GM18507 (cell line): Measurements from ENCODE around the gene FANCC.

Source experiments
- DNase-seq: peaks from one replicate; pipeline ENCODE4 v3.0.0; 2011; ENCODE audit warnings: low read depth; ENCODE audit not compliant: insufficient read length; ENCODE audit errors: extremely low spot score
- FAIRE-seq: peaks from 2 replicates; lab custom pipeline; 2011; peaks lifted over from hg19 to GRCh38; lab: Jason Lieb, UNC

The FANCC gene

GRCh38 chr9:95171596-95171995 is 145.9 kb downstream of the FANCC start:
- DNase-seq (no peak), FAIRE-seq (no peak)

GRCh38 chr9:95171001-95171400 is 146.5 kb downstream of the FANCC start:
- FAIRE-seq = peak; percentile 21
- DNase-seq = no peak

GRCh38 chr9:95167998-95168397 is 149.5 kb downstream of the FANCC start:
- FAIRE-seq = peak; percentile 68
- DNase-seq = no peak

- no peak for FAIRE-seq
- no peak for DNase-seq
These were observed 152.5 kb downstream of the FANCC start for GRCh38 chr9:95165004-95165403.

- FAIRE-seq (peak; percentile 45), DNase-seq (no peak)
These were observed 159.9 kb downstream of the FANCC start for GRCh38 chr9:95157481-95158151.

GRCh38 chr9:95156074-95156473 is 161.4 kb downstream of the FANCC start:
- no peak for DNase-seq
- FAIRE-seq = no peak

- DNase-seq (no peak), FAIRE-seq (no peak)
These were observed 162.3 kb downstream of the FANCC start for GRCh38 chr9:95155220-95155619.

- FAIRE-seq (no peak), DNase-seq (no peak)
These were observed 166.6 kb downstream of the FANCC start for GRCh38 chr9:95150903-95151302.

- no peak for DNase-seq
- FAIRE-seq = no peak
These were observed 169.3 kb downstream of the FANCC start for GRCh38 chr9:95148208-95148520.

GRCh38 chr9:95147452-95148207 is 169.9 kb downstream of the FANCC start:
- DNase-seq (no peak), FAIRE-seq (no peak)

GRCh38 chr9:95143591-95144561 is 173.6 kb downstream of the FANCC start:
- no peak for DNase-seq
- FAIRE-seq = no peak

GRCh38 chr9:95142728-95143127 is 174.8 kb downstream of the FANCC start:
- no peak for DNase-seq
- no peak for FAIRE-seq

GRCh38 chr9:95142315-95142714 is 175.2 kb downstream of the FANCC start:
- DNase-seq = no peak
- no peak for FAIRE-seq

GRCh38 chr9:95140821-95141220 is 176.7 kb downstream of the FANCC start:
- FAIRE-seq = no peak
- no peak for DNase-seq

GRCh38 chr9:95139126-95139525 is 178.4 kb downstream of the FANCC start:
- DNase-seq (no peak), FAIRE-seq (no peak)

- no peak for FAIRE-seq
- DNase-seq = no peak
These were observed 179.0 kb downstream of the FANCC start for GRCh38 chr9:95138474-95138873.

- DNase-seq = no peak
- no peak for FAIRE-seq
These were observed 179.8 kb downstream of the FANCC start for GRCh38 chr9:95137587-95138145.

- no peak for FAIRE-seq
- DNase-seq = no peak
These were observed 181.8 kb downstream of the FANCC start for GRCh38 chr9:95135756-95136155.

GRCh38 chr9:95134457-95134881 is 183.0 kb downstream of the FANCC start:
- DNase-seq (no peak), FAIRE-seq (no peak)

GRCh38 chr9:95133325-95133705 is 184.2 kb downstream of the FANCC start:
- DNase-seq = no peak
- no peak for FAIRE-seq
